ENCODE data around the gene FASN.

The FASN gene

DNA sequence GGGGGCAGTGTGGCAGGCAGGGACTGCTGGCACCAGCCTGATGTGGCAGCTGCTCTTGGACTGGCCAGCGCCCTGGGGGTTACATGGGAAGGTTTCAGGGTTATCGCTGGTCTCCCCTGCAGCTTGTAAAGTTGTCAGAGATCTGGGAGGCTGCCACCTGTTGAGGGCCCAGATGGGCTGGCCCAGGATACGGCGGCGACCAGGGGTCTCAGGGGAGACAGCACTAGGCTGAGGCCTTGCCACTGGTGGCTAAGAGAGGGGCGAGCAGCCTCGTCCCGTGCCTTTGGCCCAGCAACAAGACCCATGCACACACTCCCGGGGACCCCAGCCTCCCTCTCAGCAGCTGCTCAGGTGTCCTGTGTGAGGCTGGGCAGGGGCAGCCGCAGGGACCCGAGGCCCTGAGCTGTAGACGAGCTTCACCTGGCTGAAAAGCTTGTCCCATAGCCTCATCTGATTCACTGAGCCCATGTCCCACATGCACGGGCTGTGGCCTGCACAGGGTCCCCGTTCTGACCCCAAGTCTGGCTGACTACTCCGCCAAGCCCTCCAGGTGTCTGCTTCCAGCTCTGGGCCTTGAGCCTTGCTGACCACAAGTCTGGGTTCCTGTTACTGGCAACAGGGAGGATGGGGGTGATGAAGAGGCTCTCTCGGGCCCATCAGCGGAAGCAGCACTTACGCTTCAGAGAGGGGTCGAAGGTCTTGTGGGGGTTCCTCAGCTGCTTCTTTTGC lies 38.6 kb downstream of the FASN start:
- TF ChIP-seq, protein P1, sequence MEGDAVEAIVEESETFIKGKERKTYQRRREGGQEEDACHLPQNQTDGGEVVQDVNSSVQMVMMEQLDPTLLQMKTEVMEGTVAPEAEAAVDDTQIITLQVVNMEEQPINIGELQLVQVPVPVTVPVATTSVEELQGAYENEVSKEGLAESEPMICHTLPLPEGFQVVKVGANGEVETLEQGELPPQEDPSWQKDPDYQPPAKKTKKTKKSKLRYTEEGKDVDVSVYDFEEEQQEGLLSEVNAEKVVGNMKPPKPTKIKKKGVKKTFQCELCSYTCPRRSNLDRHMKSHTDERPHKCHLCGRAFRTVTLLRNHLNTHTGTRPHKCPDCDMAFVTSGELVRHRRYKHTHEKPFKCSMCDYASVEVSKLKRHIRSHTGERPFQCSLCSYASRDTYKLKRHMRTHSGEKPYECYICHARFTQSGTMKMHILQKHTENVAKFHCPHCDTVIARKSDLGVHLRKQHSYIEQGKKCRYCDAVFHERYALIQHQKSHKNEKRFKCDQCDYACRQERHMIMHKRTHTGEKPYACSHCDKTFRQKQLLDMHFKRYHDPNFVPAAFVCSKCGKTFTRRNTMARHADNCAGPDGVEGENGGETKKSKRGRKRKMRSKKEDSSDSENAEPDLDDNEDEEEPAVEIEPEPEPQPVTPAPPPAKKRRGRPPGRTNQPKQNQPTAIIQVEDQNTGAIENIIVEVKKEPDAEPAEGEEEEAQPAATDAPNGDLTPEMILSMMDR (IDR thresholded peaks at IDR 0.05) = no peak

DNA sequence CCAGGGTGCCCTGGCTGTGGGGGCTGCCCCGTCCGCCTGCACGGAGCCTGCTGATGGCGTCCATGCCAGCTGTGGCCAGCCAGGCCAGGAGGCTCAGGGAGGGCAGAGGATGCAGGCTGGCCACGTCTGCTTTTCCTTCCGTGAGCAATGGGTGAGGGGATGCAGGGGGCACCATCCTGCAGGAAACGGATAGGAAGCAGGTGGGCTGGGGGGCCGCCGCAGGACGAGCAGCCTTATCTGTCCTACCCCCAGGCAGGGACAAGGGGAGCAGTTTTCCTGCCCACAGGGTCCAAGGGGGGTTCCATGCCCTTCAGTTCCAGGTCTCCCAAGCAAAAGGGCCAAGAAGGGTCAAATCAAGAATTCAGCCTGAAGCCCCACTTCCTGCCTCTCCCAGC lies 39.2 kb downstream of the FASN start:
- TF ChIP-seq, protein P1 (IDR thresholded peaks at IDR 0.05) = no peak

DNA sequence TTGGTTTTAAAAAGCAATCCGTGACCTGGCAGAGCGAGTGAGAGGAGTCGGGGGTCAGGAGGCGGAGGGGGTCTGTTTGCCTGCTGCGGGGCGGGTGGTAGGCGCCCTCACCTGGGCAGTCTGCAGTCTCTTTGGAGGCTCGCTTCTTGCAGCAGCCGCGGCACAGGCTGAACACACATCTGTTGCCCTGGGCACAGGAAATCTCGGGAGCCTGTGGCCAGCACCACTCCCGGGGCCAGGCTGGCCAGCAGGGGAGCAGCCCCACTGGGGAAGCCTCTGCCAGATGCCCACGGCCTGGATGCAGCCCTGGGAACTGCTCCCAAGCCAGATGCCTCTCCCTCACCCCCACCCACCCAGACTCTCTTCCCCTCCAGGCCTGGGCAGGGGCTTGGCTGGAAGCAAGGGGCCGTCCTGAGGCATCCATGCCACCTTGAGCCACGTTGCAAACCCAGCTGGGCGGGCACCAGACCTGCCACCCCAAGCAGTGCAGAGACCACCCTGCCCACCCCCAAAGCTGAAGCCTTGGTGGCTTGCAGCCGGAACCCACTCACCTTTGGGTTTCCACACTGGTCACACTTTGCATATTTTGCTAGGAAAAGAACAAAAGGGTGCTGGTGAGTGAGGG lies 39.7 kb downstream of the FASN start:
- TF ChIP-seq, protein P1 (IDR thresholded peaks at IDR 0.05) = no peak

DNA sequence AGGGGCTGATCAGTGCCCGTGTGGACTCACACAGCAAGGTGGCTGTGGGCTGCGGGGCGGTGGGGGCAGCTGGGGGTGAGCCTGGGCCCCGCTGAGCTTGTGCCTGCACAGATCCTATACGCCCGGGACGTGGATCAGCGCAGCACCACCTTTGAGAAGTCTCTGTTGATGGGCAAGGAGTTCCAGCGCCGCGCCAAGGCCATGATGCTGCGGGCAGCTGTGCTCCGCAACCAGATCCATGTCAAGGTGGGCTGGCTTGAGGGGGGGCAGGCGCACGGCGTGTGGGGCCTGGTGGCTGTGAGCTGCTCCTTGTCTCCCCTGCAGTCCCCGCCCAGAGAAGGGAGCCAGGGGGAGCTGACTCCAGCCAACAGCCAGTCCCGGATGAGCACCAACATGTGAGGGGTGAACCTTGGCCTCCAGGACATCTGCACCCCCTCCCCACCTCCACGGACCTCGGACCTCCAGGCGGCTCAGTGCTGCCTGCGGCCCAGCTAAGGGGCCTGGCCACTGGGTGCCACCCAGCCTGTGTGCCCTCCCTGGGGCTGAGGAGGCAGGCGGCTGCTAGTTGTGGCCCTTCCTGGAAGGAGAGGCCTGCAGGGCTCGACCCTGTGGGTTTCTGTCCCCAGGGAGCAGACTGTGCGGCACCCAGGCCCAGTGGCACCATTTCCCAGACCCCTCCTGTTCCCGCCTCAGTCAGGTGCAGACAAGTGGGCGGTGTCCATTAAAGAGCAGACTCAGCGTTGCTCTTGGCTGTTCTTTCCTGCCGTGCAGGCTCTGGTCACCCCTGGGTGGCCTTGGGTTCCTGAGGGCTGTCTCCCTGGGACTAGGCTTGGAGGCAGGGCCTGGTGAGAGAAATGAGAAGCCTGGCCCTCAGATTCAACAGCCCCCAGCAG lies 41.1 kb downstream of the FASN start:
- TF ChIP-seq, protein P1 (IDR thresholded peaks at IDR 0.05) = no peak

DNA sequence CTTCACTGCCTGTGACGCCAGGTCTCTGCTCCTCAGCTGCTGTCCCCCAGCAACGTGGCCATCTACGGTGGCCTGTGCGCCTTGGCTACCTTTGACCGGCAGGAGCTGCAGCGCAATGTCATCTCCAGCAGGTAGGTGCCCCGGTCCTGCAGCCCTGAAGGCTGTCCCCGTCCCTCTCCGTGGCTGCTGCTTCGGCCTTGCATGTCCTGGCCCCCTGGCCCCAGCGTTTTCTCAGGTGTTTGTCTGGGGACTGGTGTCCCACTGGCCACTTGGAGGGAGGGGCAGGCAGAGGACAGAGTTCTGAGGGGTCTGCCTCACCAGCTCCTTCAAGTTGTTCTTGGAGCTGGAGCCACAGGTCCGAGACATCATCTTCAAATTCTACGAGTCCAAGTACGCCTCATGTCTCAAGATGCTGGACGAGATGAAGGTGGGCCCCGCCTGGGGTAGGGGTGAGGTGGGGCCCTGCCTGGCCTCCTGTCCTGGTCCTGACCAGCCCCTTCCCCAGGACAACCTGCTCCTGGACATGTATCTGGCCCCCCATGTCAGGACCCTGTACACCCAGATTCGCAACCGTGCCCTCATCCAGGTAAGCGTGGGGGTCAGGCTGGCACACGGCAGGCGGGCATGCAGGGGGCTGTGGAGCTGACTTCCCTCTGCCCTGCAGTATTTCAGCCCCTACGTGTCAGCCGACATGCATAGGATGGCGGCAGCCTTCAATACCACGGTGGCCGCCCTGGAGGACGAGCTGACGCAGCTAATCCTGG lies 41.9 kb downstream of the FASN start:
- TF ChIP-seq, protein P1 (IDR thresholded peaks at IDR 0.05) = no peak

DNA sequence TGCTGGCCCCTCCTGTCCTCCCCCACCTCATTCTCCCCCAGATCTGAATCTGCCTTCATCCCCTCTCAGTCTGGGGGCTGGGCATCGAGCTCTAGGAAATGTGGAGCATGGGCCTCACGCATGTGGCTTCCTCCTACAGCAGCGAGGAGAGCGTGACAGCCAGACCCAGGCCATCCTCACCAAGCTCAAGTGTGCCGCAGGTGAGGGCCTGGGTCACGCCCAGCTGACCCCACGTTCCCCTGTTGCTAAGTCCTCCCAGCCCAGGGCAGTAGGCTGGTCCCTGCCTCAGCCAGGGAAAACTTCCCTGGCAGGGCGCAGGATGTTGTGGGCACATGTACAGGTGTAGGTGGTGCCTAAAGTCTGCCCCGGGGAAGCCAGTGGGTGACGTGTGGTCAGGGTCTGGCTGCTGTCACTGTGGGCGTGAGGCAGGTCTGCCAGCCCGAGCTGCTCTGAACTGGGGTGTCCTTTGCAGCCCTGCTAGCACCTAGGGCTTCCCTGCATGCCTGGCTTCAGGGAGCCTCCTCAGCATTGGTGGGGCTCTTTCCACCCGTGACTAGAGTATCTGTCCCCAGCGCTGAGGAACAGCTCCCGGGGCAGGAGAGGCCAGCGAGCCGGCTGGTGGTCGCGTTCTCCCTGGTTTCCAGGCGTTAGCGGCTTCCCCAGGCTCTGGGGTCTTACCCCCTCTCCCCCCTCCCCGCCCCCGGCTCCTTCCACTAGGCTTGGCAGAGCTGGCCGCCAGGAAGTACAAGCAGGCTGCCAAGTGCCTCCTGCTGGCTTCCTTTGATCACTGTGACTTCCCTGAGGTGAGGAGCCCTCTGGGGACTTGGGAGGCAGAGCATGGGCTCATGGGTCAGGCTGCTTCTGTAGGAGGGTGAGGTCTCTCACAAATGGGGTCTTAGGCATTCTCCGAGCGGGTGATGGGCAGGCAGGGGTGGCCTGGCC lies 42.7 kb downstream of the FASN start:
- TF ChIP-seq, protein P1 (IDR thresholded peaks at IDR 0.05) = no peak
